Esophagus muscularis mucosa (tissue), 4 donors: Measurements from ENCODE around the gene ATG10. TPM values are rescaled to one million over a fixed set of nuclear protein-coding genes. Genes with fewer than 3 reads are reported as not detected.

ENCODE experiments used
- DNase-seq: peaks from one replicate; pipeline ENCODE4 v3.0.0-alpha.2; 2017; ENCODE audit errors: extremely low spot score
- H3K27ac ChIP-seq, 4 donors: fragments of 200-600 bp; sonication (generic); replicated peaks in 1 of 4; 1 replicate in 3 of 4; 2 replicates in 1 of 4; pipeline ENCODE4 v1.5.1; 2016 to 2019; ENCODE audit warnings: mild to moderate bottlenecking in 1 of 4
- H3K27me3 ChIP-seq, 4 donors: fragments of 200-600 bp; sonication (generic); one replicate each; pipeline versions ENCODE4 v1.5.1 to v1.6.0; 2016 to 2019
- H3K36me3 ChIP-seq, 4 donors: fragments of 200-600 bp; sonication (generic); one replicate each; pipeline ENCODE4 v1.5.1; 2016 to 2019
- H3K4me1 ChIP-seq, 4 donors: fragments of 200-600 bp; sonication (generic); one replicate each; pipeline ENCODE4 v1.5.1; 2016 to 2019
- H3K4me3 ChIP-seq, 4 donors: fragments of 200-600 bp; sonication (generic); 1 replicate in 2 of 4; 2 replicates in 2 of 4; pipeline ENCODE4 v1.5.1; 2016 to 2019; ENCODE audit warnings: mild to moderate bottlenecking in 4 of 4, moderate library complexity in 1 of 4
- H3K9me3 ChIP-seq, 4 donors: fragments of 200-600 bp; sonication (generic); 1 replicate in 3 of 4; 2 replicates in 1 of 4; pipeline ENCODE4 v1.5.1; 2016 to 2019
- CTCF ChIP-seq, 3 experiments: fragments of 200-600 bp in 2 of 3; fragments of 450-650 bp in 1 of 3; sonication (generic) in 2 of 3; IDR thresholded peaks; one replicate each; pipeline ENCODE4 v1.5.1; 2017 to 2019; ENCODE audit warnings: antibody characterized with exemption in 3 of 3, mild to moderate bottlenecking in 2 of 3, moderate library complexity in 1 of 3
- EP300 ChIP-seq: sonication (generic); formaldehyde crosslinking; IDR thresholded peaks from one replicate; pipeline ENCODE4 v1.6.1; 2017; ENCODE audit warnings: antibody characterized with exemption
- POLR2A ChIP-seq: fragments of 450-650 bp; IDR thresholded peaks from one replicate; pipeline ENCODE4 v1.6.1; 2017; ENCODE audit warnings: antibody characterized with exemption, moderate library complexity, mild to moderate bottlenecking, low read depth
- POLR2AphosphoS5 ChIP-seq, 2 donors: sonication (generic); formaldehyde crosslinking; IDR thresholded peaks; one replicate each; pipeline ENCODE4 v1.6.1; 2017; ENCODE audit warnings: antibody characterized with exemption in 2 of 2
- WGBS: methylation state at CpG from one replicate; pipeline ENCODE4 v1.1.5; 2018; 5-methylcytosine and 5-hydroxymethylcytosine counted together
- intact Hi-C: fragments of 100-400 bp; cut with DNase I; formaldehyde crosslinking; loops from one replicate; pipeline ENCODE4 v1.15.1; 2023
- total RNA-seq, 4 donors: library from RNA; depleted of rRNA; stranded (reverse); fragments of >200 nt; gene quantifications; one replicate each; pipeline versions ENCODE4 v1.1.0 to v1.2.1, GENCODE V29; 2016

Gene ATG10
- total RNA-seq, 4 donors from 2014 or later: 5.2 to 9.1 (median 7.3) TPM

DNA sequence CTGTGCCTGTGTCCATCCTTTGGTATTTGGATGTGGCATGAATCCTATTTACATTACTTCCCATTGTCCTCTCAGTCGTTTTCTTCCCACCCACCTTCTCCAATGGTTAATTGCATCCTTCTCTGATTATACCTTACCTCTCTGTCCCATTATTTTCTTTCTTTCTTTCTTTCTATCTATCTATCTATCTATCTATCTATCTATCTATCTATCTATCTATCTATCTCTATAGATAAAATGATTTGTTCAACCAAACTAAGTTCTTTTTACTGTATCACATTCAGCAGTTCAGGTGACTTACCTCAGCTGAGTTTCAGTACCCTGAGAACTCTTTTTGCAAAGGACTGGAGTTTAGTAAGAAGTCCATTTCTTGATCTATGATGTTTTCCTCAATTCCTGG is 225.7 kb downstream of the ATG10 start:
- H3K4me1 ChIP-seq: peaks cover 0 to 8% (median 0%) of the 10 kb centered on the region in 4 donors
- DNase-seq: no peak
- H3K4me3 ChIP-seq: no peak overlapping the region
- intact Hi-C loops: no loop called here
- no peaks in the 10 kb centered on the region for H3K36me3 ChIP-seq
- H3K9me3 ChIP-seq: no peaks in the 10 kb centered on the region
- WGBS: 89% methylated on average over 1 of the region's 1 CpG
- no peaks in the 10 kb centered on the region for H3K27me3 ChIP-seq
- no peak overlapping the region for H3K27ac ChIP-seq
- TF ChIP-seq POLR2A: no peak
- TF ChIP-seq CTCF (IDR thresholded peaks at IDR 0.05): no peak
- TF ChIP-seq POLR2AphosphoS5 (IDR thresholded peaks at IDR 0.05): no peak
- TF ChIP-seq EP300: no peak

DNA sequence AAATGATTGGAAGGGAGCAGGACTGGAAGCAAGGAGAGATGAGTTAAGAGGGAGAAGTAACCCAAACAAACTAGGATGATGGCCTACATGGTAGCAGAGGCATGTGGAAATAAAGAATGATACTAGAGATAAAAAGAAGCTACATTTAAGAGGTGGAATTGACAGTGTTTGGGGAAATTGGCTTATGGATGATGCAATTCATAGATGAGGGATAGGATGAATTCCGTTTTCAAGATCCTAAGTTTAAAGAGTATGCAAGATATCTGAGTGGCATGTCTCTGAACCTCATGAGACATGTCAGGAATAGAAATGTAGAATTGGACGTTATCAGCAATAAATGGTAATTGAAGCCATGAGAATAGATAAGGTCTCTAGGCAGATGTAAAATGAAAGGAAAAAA is 232.7 kb downstream of the ATG10 start:
- Histone ChIP-seq H3K27ac (no peak overlapping the region), H3K36me3 (no peaks in the 10 kb centered on the region), H3K9me3 (no peaks in the 10 kb centered on the region), H3K27me3 (no peaks in the 10 kb centered on the region), H3K4me3 (no peak overlapping the region), H3K4me1 (no peaks in the 10 kb centered on the region)
- no peak for TF ChIP-seq EP300
- no peak for DNase-seq
- 91% methylated on average over 2 of the region's 2 CpGs for WGBS
- intact Hi-C loops: no loop called here

DNA sequence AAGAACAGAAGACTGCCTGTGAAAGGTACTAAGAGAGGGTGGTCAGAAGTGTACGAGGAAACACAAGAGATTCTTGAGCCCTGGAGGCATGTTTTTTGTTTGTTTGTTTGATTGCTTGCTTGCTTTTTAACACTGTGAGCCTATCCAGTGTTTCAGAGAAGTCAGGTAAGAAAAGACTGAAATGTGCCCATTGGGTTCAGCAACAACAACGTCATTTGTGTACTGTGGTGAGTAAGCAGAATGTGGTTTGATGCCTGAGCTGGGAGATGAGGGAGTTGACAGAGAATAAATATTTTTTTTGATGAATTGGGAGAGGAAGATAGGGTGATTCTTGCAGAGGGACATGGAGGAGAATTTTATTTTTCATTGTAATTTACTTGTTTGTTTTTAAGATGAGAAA is 233.2 kb downstream of the ATG10 start:
- TF ChIP-seq POLR2AphosphoS5 (IDR thresholded peaks at IDR 0.05) (no peak), EP300 (no peak), CTCF (IDR thresholded peaks at IDR 0.05) (no peak), POLR2A (no peak)
- H3K9me3 ChIP-seq: no peaks in the 10 kb centered on the region

DNA sequence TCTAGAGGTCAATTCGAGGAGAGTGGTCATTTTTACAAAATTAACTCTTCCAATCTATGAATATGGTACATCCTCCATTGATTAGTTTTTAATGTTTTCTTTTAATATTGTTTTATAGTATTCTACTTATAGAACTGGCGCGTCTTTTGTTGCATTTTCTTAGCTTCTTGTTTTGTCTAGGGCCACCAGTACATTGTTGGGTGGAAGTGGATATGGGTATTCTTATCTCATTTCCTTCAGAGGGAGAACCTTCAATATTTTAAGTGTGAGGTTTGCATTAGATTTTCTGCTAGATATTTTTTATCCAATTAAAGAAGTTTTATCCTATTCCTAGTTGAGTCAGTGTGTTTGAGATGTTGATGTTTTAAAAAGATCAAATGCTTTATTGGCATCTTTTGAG is 236.5 kb downstream of the ATG10 start:
- no peak overlapping the region for H3K27ac ChIP-seq
- no peaks in the 10 kb centered on the region for H3K27me3 ChIP-seq
- no peak for DNase-seq
- TF ChIP-seq POLR2A: no peak
- TF ChIP-seq CTCF (IDR thresholded peaks at IDR 0.05): no peak
- TF ChIP-seq EP300: no peak
- TF ChIP-seq POLR2AphosphoS5 (IDR thresholded peaks at IDR 0.05): no peak
- H3K9me3 ChIP-seq: no peaks in the 10 kb centered on the region
- no peak overlapping the region for H3K4me3 ChIP-seq
- intact Hi-C loops: no loop called here
- WGBS: 97% methylated on average over 3 of the region's 3 CpGs
- H3K4me1 ChIP-seq: no peaks in the 10 kb centered on the region
- H3K36me3 ChIP-seq: peaks cover 0 to 3% (median 0%) of the 10 kb centered on the region in 4 donors

More for the DNA sequence above, 233.2 kb downstream of the ATG10 start:
- intact Hi-C loops: no loop called here
- Histone ChIP-seq H3K27me3 (no peaks in the 10 kb centered on the region), H3K27ac (no peak overlapping the region), H3K4me1 (no peaks in the 10 kb centered on the region), H3K4me3 (no peak overlapping the region), H3K36me3 (no peaks in the 10 kb centered on the region)
- 81% methylated on average over 2 of the region's 2 CpGs for WGBS
- DNase-seq: no peak

DNA sequence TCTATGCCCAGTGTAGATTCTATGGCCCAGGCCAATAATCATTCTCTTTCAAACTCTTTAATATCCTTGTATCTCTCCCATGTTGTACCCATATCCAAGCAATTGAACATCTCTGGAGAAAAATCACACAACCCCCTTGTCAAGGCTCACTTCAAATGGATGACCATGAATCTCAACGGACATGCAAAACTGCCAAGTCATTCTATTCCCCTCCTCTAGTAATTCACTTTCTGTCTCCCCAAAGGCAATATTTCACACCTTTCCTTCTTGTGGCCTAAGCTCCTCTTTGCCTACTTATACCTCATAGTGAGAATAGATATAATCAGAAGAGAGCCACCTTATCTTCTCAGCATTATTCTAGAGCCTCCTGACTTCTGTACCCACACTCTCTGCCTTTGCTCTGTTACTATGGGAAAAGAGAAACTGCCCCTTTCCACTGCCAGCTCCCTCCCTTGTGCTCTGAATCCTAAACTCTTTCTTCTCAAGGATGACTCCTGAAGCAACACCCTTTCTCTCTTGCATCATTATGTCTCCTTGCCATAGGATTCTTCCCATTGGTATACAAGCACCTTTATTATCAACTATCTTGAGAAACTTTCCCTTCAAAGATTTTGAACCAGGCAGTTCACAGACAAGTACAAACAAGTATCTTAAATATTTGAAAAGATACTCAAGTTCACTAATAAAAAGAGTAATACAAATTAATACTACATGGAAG is 240.2 kb downstream of the ATG10 start:
- intact Hi-C loops: no loop called here
- Histone ChIP-seq H3K27me3 (no peaks in the 10 kb centered on the region), H3K4me3 (no peak overlapping the region), H3K36me3 (peaks cover 0 to 3% (median 0%) of the 10 kb centered on the region in 4 donors), H3K9me3 (no peaks in the 10 kb centered on the region), H3K27ac (no peak overlapping the region), H3K4me1 (peaks cover 0 to 4% (median 0%) of the 10 kb centered on the region in 4 donors)
- 86% methylated on average over 1 of the region's 1 CpG for WGBS
- TF ChIP-seq CTCF (IDR thresholded peaks at IDR 0.05): no peak
- no peak for TF ChIP-seq EP300
- TF ChIP-seq POLR2A: no peak
- no peak for TF ChIP-seq POLR2AphosphoS5 (IDR thresholded peaks at IDR 0.05)
- DNase-seq: no peak
